Left ventricle myocardium superior (tissue), 1 donor: Measurements from ENCODE around the gene SON. TPM values are rescaled to one million over a fixed set of nuclear protein-coding genes. Genes with fewer than 3 reads are reported as not detected.
"Not testable (repeated sequence)": the region's sequence is repeated elsewhere in the genome, so short reads cannot be mapped to it uniquely, and the experiment has no call there.

Source experiments
- ATAC-seq: fragments of 200-7000 bp; cut with Tn5 transposase; one replicate; pipeline ENCODE4 v1.9.1; 2020; ENCODE audit warnings: mild to moderate bottlenecking, moderate library complexity
- DNase-seq: peaks from one replicate; pipeline ENCODE4 v3.0.0-alpha.2; 2020
- intact Hi-C: fragments of 100-400 bp; cut with micrococcal nuclease; formaldehyde crosslinking; loops from one replicate; pipeline ENCODE4 v1.11.0; 2022
- long read RNA-seq: library from polyadenylated mRNA; unstranded; transcript quantifications from one replicate; pipeline ENCODE4 v2.0.0, GENCODE V29; 2021
- total RNA-seq: library from RNA; stranded (reverse); fragmentation: NEBNext Ultra II Directional; extraction: Animal tissue kit (Norgen Biotek cat#: 25700); gene quantifications from one replicate; pipeline ENCODE4 v1.2.1, GENCODE V29; 2021
- donor health status: DM: no; HTN: yes; CAD: no; lungs with severe emphysema.

Gene SON
- 141 TPM for total RNA-seq
- long read RNA-seq, full-length matches to known transcripts, result 10 of 63 reads
- long read RNA-seq, partial matches to known transcripts, result 36 of 63 reads
- long read RNA-seq, other reads (novel, unspliced or antisense), result 17 of 63 reads

GRCh38 chr21:33542640-33543504, at the start of gene SON:
Gene SON, plus strand, starts transcription at chr21:33543038. Its CDS starts 55 bp downstream, at chr21:33543093.
- DNase-seq (peak; percentile 99), ATAC-seq (peak; percentile 98)
- intact Hi-C loops, result no loop called here

- intact Hi-C loops, result no loop called here
- no peak for DNase-seq
- ATAC-seq, result no peak
Observed at GRCh38 chr21:33493756-33494155, 49.1 kb upstream of the SON start.

- intact Hi-C loops, result no loop called here
- ATAC-seq (no peak), DNase-seq (no peak)
Observed at GRCh38 chr21:33495743-33496142, 47.1 kb upstream of the SON start.

GRCh38 chr21:33496345-33496744, 46.5 kb upstream of the SON start:
- intact Hi-C loops, result no loop called here
- no peak for DNase-seq
- no peak for ATAC-seq

- intact Hi-C loops, result no loop called here
- ATAC-seq (no peak), DNase-seq (no peak)
Observed at GRCh38 chr21:33505833-33506232, 37.0 kb upstream of the SON start.

GRCh38 chr21:33507003-33507402, 35.8 kb upstream of the SON start:
- intact Hi-C loops, ATAC-seq, DNase-seq: not testable (repeated sequence)

- ATAC-seq (no peak), DNase-seq (no peak)
- intact Hi-C loops, result no loop called here
Observed at GRCh38 chr21:33510826-33511225, 32.0 kb upstream of the SON start.

- ATAC-seq (no peak), DNase-seq (no peak)
- intact Hi-C loops, result no loop called here
Observed at GRCh38 chr21:33511639-33512038, 31.2 kb upstream of the SON start.

- no peak for ATAC-seq
- intact Hi-C loops, result no loop called here
- no peak for DNase-seq
Observed at GRCh38 chr21:33512481-33512880, 30.4 kb upstream of the SON start.

- DNase-seq (no peak), ATAC-seq (no peak)
- intact Hi-C loops, result no loop called here
Observed at GRCh38 chr21:33514229-33514628, 28.6 kb upstream of the SON start.

- DNase-seq (no peak), ATAC-seq (no peak)
- intact Hi-C loops, result no loop called here
Observed at GRCh38 chr21:33518899-33519298, 23.9 kb upstream of the SON start.

GRCh38 chr21:33522297-33522952, 20.4 kb upstream of the SON start:
- no peak for ATAC-seq
- DNase-seq, result no peak

GRCh38 chr21:33522953-33523349, 19.9 kb upstream of the SON start:
- DNase-seq, result no peak
- intact Hi-C loops, result no loop called here
- no peak for ATAC-seq

More at GRCh38 chr21:33522297-33522952, 20.4 kb upstream of the SON start:
- intact Hi-C loops, result no loop called here

- intact Hi-C loops, result no loop called here
- no peak for ATAC-seq
Observed at GRCh38 chr21:33531007-33531406, 11.8 kb upstream of the SON start.

GRCh38 chr21:33537212-33537611, 5.6 kb upstream of the SON start:
- DNase-seq, result no peak
- no peak for ATAC-seq
- intact Hi-C loops, result no loop called here

More at GRCh38 chr21:33531007-33531406, 11.8 kb upstream of the SON start:
- no peak for DNase-seq

- intact Hi-C loops, result loop anchor here (1.0 kb wide), 1 partner anchor 31 kb away; no protein-coding TSS in a partner anchor
- ATAC-seq (no peak), DNase-seq (no peak)
Observed at GRCh38 chr21:33539616-33540015, 3.2 kb upstream of the SON start.

- intact Hi-C loops, result loop anchor here (1.0 kb wide), 1 partner anchor 32 kb away; no protein-coding TSS in a partner anchor
- ATAC-seq (no peak), DNase-seq (no peak)
Observed at GRCh38 chr21:33540711-33541104, 2.1 kb upstream of the SON start.

GRCh38 chr21:33541105-33541711, 1.6 kb upstream of the SON start:
- intact Hi-C loops, result no loop called here
- DNase-seq, result no peak
- ATAC-seq, result no peak

- intact Hi-C loops, result no loop called here
- ATAC-seq (peak; percentile 88), DNase-seq (peak; percentile 90)
Observed at GRCh38 chr21:33541756-33542639, 840 bp upstream of the SON start, which contains the start of gene GART. Gene GART, minus strand, starts transcription at chr21:33542117. Its CDS starts 2,802 bp downstream, at chr21:33539315.
